Activated naive CD4-positive, alpha-beta T cell (primary cell): ENCODE data around the gene DNAJA3.
A peak's percentile ranks its signal among the peaks of the same experiment; 100 is the strongest.
"Not testable (repeated sequence)": the region's sequence is repeated elsewhere in the genome, so short reads cannot be mapped to it uniquely, and the experiment has no call there.

Experiments
- DNase-seq, 4 experiments: peaks; one replicate each; lab custom pipeline; 2025; lab: John Stamatoyannopoulos, UW

The DNAJA3 gene

DNA sequence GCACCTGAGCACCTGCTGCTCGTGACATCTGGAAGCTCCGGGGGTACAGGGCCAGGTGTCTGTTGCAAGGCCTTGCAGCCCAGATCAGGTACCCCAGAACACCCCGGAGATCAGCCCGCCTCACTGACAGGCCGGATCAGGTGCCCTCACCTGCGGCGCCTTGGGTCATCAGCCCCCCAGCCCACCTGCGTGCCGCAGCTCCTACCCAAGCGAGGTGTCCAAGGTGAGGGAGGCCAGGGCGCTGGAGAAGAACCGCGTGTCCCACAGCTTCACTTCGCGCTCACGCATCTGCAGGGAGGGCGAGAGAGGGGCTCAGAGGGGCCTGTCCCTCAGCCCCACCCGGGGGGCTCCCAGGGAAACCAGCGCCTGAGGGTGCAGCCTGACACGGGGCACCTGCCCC lies 37.9 kb upstream of the DNAJA3 start:
- DNase-seq, result no peak

- DNase-seq, result no peak
These were observed 37.2 kb upstream of the DNAJA3 start for GRCh38 chr16:4388271-4389021.

GRCh38 chr16:4389051-4389955 lies 36.4 kb upstream of the DNAJA3 start:
- DNase-seq, result no peak

GRCh38 chr16:4390266-4391260 lies 35.1 kb upstream of the DNAJA3 start:
- no peak for DNase-seq

- DNase-seq, result no peak
These were observed 33.9 kb upstream of the DNAJA3 start for GRCh38 chr16:4391631-4392381.

- DNase-seq, result no peak
These were observed 33.1 kb upstream of the DNAJA3 start for GRCh38 chr16:4392382-4393239.

GRCh38 chr16:4393240-4393600 lies 32.4 kb upstream of the DNAJA3 start:
- no peak for DNase-seq

DNA sequence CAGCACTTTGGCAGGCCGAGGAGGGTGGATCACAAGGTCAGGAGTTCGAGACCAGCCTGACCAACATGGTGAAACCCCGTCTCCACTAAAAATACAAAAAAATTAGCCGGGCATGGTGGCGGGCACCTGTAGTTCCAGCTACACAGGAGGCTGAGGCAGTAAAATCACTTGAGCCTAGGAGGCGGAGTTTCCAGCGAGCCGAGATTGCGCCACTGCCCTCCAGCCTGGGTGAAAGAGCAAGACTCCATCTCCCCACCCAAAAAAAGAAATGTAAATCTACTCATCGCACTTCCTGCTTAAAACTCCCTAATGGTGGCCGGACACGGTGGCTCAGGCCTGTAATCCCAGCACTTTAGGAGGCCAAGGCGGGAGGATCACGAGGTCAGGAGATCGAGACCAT lies 31.8 kb upstream of the DNAJA3 start:
- not testable (repeated sequence) for DNase-seq

- no peak for DNase-seq
These were observed 30.5 kb upstream of the DNAJA3 start for GRCh38 chr16:4395055-4395726.

GRCh38 chr16:4399001-4399730 lies 26.5 kb upstream of the DNAJA3 start:
- DNase-seq, result no peak

DNA sequence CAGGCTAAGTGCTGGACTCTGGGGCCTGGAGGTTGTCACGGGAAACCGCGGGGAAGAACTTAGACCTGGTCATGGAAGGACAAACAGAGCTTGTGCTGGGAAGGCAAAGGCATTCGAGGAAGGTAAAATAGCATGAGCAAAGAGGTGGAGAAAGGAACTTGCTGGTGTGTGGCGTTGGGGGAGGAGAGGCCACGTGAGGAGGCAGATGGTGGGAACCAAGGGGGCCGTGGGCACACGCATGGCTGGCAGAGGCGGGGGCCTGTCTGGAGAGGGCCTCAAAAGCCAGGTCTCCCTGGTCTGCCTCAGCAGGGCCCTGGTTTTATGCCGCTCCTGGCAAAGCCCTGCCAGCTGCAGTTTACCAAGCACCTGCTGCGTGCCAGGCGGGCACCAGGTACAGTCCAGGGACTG lies 24.6 kb upstream of the DNAJA3 start:
- no peak for DNase-seq

- no peak for DNase-seq
These were observed 24.2 kb upstream of the DNAJA3 start for GRCh38 chr16:4401510-4401909.

DNA sequence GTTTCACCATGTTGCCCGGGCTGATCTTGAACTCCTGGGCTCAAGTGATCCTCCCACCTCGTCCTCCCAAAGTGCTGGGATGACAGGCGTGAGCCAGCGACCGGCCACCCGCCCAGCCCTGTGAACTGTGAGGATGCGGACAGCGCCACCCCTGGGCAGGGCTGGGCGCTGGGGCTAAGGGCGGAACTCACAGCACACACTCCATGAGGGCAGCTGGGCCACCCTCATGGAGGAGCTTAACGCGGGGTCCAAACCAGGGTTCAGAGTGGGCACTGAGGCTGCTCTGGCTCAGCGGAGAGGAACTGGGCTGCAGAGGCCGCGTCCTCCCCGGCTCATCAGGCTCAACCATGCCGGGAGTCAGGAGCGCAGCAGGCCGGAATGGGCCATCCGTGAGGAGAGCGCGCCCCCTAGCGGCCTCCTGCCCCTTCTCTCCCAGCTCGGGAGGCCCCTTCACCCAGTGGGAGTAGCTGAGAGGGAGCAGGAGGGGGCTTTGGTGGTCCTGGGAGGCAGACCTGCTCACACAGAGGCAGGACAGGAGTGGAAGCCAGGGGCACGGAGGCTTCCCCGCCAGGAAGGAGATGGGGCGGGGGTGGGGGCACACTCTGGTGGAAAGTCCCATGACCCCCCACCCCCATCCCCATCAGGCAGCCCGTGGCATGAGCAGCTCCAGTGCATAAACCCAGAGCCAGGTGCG lies 23.1 kb upstream of the DNAJA3 start:
- peak; percentile 25 to 71 (median 64) for DNase-seq

- DNase-seq, result no peak
These were observed 22.3 kb upstream of the DNAJA3 start for GRCh38 chr16:4403133-4403949.

DNA sequence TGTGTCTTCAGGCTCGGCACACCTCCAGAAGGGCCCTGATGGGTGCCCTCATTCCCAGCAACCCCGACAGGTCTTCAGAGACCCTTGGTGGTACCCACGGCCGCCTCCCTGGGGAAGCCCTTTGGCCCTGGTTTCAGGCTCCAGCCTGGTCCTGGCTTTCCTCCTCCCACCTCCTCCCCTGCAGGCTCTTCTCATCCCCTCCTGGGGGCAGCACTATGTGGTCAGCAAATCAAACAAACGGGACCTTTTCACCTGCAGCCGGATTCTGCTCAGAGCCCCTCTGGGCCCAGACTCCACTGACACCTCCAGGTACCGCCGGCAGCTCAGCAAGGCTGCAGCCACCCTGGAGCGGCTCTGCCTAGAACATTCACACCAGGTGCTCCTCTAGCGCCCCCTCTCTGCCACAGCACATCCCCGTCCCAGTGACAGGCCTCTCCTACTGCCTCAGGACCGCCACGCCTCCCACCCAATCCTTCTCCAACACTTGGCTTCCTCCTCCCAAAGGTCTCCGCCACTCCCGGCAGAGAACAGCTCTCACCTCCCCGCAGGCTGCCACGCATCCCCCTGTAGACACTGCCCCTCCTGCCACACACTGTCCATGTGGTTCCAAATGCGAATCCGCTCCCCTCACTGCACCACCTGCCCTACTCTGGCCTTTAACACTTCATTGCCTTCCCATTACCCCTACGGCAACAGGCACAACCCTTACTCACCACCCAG lies 21.3 kb upstream of the DNAJA3 start:
- no peak for DNase-seq

GRCh38 chr16:4404967-4405696 lies 20.5 kb upstream of the DNAJA3 start:
- no peak for DNase-seq
